ENCODE measurements around the gene DCXR.

The DCXR gene

DNA sequence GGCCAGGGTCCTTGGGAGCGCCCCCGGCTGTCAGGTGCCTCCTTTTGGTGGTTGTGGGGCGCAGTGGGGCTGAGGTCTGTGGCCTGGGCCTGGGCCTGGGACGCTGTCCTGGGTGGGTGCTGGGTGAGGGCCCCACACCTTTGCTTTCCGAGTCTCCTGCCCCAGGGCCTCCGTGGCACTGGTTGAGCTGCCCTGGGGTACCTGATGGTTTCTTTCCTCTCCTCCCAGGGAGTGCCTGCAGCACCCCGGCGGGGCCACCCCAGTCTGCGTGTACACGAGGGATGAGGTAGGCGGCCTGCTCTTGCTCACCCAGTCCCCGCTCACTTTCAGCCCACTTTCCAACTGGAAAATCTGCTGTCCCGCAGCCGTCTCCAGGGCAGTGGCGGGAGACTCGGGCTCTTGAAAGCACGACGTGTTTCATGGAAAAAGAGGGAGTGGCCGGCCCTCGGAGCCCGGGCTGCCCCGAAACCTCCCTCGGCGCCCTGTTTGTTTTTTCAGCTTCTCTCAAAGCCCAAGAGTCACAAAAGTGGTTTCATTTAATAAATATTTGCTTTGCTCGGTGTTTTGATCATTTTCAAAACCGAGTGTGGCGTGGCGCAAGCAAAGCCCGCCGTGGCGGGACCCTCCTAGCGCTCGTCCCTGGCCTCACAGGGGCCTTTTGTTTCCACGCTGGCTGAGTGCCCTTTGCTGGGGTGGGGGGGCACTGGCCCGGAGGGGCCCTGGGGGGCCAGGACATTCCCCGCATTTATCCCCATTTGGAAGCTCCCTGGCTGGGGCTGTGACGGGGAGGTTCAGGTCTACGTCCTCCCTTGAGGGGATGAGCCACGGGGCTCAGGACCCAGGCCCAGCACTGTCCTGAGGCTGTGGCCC is 42.7 kb downstream of the DCXR start:
- no peak for DNase-seq

DNA sequence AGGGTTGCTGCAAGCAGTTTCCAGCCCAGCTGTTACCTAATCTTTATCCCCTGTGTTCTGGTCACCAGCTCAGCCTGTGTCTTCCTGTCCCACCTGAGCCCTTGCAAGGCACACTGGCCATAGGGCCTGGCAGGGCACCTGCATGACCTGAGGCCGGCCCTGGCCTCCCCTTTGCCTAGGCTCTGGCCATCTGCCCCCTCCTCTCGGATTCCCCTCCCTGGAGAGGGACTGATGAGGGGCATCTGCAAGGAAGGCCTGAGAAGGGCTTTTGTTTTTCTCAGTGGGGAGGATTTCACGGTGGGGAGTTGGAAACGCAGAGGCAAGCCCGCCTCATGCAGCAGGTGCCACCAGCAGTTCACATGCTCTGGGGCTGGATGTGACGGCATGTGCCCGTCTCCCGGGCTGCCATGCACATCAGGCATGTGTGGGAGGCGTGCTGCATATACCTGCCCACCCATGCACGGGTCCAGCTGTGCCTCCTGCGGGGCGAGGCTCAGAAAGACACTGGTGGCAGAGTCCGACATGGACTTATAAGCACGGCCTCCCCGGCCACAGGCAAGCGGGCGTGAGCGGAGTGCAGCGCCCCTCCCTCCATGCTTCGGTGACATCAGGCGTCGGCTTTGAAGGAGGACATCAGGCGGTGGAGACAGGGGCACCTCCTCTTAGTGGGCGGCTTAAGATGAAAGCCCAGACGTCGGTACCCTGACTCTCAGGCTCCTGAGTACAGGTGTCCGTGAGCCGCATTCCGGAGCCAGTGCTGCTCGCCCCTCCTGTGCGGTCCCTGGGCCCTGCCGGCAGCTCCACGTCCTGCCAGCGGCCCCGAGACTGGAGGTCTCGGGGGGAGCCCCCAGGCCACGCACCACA is 43.5 kb downstream of the DCXR start:
- DNase-seq, result no peak

DNA sequence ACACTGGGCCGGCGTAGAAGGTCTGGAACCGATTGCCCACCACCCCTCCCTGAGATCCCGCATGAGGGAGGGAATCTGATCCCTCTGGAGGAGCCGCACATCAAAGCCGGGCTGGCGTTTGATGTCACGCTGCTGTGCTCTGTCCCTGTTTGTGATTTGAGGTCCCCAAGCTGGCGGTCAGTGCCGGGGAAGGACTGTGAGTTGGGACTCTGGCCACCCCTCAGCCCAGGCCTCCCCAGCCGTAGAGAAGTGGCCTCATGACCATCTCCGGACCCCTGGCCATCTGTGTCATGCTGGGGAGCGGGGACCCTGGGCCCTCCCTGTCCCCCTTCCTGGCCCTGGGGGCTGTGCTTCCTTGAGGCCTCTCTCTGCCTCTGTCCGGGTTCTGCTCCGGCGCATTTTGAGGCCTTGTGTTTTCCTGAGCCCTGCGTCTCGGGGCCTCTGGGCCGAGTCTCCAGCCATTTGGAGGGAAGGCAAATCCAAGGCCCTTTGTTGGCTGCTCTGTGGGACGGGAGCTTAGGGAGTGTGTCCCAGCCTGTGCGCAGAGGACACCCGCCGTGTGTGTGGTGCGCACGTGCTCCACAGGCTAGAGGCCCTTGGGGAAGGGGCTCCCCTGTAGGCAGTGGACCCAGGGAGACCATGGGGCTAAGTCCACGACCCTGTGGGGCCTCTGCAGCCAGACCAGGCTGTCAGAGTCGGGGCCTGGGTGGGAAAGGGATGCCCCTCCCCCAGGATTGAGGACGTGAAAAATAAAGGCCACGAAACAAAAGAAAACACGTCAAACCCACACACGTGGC is 45.0 kb downstream of the DCXR start:
- DNase-seq, result no peak

DNA sequence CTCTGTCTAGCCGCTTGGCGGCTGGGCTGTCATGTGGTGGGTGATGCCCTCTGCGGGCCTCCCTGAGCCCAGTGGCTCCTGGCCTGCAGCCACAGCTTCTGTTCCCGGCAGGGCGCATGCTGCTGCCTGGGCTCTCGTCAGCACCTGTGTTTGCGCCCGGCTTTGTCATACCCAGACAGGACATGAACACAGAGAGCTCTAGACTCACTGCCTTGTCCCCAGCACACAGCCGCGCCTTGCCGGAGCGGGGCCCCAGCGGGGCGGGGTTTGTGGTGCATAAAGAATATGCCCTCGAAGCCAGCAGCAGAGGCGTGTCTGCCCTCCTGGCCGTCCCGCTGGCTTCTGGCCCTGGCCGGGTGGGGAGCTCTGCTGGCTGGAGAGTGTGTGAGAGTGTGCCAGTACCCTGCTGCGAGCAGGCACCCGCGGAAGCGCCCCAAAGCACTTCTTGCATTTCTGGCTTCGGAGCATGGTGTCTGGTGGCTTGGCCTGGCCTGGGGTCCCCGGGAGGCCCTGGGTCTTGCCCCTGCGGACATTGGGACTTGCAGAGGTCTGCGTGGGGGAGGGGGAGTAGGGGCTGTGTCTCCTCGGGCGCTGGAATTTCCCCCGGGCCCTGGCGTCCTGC is 45.7 kb downstream of the DCXR start:
- no peak for DNase-seq

DNA sequence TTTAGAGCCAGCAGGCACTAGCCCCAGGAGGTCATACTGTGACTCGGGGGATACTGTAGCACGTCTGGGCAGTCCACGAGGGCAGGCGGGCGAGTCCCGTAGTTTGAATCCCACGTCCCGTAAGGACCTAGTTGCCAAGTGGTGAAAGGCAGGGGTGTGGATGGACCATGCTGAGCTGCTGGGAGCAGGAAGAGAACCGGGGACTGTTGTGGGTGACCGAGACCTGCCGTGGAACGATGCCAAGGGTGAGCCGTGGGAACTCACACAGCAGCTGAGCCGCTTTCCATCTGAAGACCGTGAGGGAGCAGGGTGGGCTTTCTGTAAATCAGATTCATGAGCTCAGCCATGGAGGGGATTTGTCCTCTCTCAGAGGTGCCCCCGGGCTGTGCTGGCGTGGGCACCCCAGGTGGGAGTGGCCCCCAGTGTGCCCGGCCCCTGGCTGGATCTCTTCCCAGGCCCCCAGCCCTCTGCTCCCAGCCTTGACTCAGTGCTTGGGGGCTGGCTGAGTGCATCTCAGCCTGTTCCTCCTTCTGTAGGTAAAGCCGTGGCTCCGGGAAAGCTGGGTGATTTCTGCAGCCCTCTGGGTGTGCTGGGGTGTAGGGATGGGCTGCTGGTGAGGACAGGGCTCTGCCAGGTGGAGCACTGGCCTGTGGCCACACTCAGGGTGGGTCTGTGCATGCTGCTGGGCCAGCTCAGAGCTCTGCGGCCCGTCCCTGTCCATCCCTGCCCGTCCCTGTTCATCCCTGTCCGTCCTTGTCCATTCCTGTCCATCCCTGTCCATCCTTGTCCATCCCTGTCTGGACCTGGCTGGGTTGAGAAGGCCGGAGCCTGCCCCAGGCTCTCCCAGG is 46.4 kb downstream of the DCXR start:
- no peak for DNase-seq

DNA sequence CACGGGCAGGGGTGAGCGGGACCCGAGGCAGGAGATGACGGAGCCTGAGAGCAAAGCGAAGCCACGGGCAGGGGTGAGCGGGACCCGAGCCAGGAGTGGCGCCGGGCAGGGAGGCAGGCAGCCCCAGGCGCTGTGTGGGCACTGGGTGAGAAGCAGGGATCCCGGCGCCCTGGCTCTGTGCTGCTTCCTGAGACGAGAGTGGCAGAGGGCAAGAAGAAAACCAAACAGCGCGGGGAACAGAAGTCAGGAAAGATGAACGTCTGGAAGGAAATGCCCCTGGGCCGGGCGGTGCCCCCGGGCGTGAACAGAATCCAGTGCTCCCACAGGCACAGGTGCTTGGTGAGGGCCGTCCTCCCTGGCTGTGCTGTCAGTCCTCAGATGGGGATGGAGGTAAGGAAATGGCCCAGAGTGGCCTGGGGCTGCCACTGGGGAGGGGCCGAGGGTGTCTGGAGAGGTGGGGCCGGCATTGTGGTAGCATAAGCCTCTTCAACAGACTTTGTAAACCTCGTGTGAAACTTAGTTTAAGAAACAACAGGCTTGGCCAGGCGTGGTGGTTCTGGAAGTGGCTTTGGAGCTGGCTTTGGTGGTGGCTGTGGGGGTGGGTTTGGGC is 50.2 kb downstream of the DCXR start:
- no peak for DNase-seq

DNA sequence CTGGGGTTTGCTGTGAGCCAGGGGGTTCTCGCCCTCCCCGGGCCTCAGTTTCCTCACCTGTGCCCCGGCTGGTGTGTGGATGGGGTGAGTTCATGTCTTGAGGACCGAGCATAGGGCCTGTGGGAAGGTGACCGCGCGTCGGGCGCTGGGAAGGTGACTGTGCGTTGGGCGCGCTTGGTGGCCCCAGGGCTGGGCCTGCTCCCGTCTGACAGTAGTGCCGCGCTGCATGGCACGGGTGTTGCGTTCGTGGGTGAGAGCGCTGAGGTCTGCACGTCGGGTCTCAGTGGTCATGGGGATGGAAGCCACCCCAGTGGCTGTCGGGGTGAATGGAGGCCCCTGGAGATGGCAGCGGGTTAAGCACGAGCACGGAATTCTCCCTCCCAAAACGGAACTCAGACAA is 50.9 kb downstream of the DCXR start:
- no peak for DNase-seq
